Esophagus muscularis mucosa (tissue), 4 donors: Measurements from ENCODE around the gene ZBTB16.

Experiments used
- EP300 ChIP-seq: sonication (generic); formaldehyde crosslinking; IDR thresholded peaks from one replicate; pipeline ENCODE4 v1.6.1; 2017; ENCODE audit warnings: antibody characterized with exemption
- POLR2A ChIP-seq: fragments of 450-650 bp; IDR thresholded peaks from one replicate; pipeline ENCODE4 v1.6.1; 2017; ENCODE audit warnings: antibody characterized with exemption, moderate library complexity, mild to moderate bottlenecking, low read depth
- POLR2AphosphoS5 ChIP-seq, 2 donors: sonication (generic); formaldehyde crosslinking; IDR thresholded peaks; one replicate each; pipeline ENCODE4 v1.6.1; 2017; ENCODE audit warnings: antibody characterized with exemption in 2 of 2
- TF ChIP-seq, protein P1 (sequence below), 3 experiments: fragments of 200-600 bp in 2 of 3; fragments of 450-650 bp in 1 of 3; sonication (generic) in 2 of 3; IDR thresholded peaks; one replicate each; pipeline ENCODE4 v1.5.1; 2017 to 2019; ENCODE audit warnings: antibody characterized with exemption in 3 of 3, mild to moderate bottlenecking in 2 of 3, moderate library complexity in 1 of 3

DNA sequence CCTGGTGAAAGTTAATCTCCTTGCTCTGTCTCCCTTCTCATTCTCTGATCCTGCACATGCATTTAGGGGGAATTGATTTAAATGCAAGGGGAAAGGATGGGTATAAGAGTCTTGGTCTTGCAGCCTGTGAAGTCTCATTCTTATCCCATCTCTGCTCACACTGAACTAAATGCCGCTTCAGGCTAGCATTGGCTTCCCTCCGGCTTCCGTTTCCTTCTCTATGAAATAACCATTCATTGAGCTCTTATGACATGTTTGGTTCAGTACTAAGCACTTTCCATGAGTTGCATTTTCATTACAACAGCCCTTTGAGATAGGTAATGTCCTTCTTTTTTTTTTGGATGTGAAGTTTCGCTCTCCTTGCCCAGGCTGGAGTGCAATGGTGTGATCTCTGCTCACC lies 5.6 kb downstream of the ZBTB16 start:
- TF ChIP-seq, protein P1, sequence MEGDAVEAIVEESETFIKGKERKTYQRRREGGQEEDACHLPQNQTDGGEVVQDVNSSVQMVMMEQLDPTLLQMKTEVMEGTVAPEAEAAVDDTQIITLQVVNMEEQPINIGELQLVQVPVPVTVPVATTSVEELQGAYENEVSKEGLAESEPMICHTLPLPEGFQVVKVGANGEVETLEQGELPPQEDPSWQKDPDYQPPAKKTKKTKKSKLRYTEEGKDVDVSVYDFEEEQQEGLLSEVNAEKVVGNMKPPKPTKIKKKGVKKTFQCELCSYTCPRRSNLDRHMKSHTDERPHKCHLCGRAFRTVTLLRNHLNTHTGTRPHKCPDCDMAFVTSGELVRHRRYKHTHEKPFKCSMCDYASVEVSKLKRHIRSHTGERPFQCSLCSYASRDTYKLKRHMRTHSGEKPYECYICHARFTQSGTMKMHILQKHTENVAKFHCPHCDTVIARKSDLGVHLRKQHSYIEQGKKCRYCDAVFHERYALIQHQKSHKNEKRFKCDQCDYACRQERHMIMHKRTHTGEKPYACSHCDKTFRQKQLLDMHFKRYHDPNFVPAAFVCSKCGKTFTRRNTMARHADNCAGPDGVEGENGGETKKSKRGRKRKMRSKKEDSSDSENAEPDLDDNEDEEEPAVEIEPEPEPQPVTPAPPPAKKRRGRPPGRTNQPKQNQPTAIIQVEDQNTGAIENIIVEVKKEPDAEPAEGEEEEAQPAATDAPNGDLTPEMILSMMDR (IDR thresholded peaks at IDR 0.05): no peak
- no peak for TF ChIP-seq POLR2A
- TF ChIP-seq EP300: no peak
- peak in 1 of 2 donors; percentile 39 for TF ChIP-seq POLR2AphosphoS5 (IDR thresholded peaks at IDR 0.05)
